Ecto neural progenitor cell (in vitro differentiated cells): ENCODE data around the gene CANX.
"Not testable (repeated sequence)": the region's sequence is repeated elsewhere in the genome, so short reads cannot be mapped to it uniquely, and the experiment has no call there.

Experiments used
- DNase-seq: peaks from one replicate; pipeline ENCODE4 v3.0.0-alpha.2; 2018; ENCODE audit warnings: low spot score

CANX gene

GRCh38 chr5:179697993-179698934 is 503 bp upstream of the CANX start:
- peak; percentile 99 for DNase-seq

GRCh38 chr5:179699616-179700237 is 960 bp downstream of the CANX start:
- no peak for DNase-seq

- DNase-seq = no peak
These were observed 1.7 kb downstream of the CANX start for GRCh38 chr5:179700401-179700918.

DNA sequence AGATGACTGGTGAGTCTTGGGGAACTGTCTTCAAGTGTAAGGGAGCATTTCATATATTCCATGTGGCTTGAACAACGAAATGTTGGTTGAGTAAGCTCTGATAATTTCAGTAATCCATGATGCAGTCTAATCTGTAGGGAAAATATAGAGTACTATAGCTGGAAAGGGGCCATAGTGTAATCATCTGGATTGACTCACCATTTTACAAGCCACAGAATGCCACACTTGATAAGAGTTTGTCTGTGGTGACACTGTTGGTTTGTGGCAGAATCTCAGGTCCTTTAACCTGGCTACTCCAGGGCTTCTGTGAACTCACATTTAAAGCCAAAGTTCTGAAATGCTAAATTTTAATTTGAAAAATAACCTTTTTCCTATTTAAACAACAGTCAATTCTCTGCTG is 17.5 kb downstream of the CANX start:
- no peak for DNase-seq

DNA sequence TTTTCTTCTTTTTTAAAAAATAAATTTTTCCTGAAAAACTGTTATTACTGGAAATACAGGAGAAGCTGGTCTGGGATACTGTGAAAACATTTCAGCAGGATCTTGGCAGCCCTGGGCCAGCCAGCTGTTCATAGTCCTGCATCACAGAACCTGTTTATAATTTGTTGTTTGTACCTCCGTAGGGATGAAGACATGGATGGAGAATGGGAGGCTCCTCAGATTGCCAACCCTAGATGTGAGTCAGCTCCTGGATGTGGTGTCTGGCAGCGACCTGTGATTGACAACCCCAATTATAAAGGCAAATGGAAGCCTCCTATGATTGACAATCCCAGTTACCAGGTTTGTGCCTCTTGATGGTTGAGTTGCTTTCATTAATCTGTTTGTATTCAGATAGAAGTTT is 21.5 kb downstream of the CANX start:
- no peak for DNase-seq

DNA sequence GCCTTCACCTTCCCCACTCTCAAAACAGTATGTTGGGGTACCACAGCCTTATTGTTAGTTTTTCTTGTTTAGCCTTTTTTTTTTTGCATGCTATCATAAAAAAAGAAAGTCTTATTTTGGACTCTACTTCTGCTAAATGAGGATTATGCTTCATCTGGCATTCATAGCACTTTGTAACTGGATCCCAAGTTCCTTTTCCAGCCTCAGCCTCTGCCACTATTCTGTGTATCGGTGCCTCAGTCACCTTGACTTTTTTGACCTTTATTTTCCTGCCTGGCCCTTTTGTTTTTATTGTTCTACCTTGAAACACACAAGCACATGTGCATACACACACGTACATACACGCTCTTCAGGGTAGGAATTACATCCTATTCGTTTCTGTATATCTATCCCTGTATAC is 25.4 kb downstream of the CANX start:
- no peak for DNase-seq

- DNase-seq = no peak
These were observed 28.3 kb downstream of the CANX start for GRCh38 chr5:179727106-179727505.

GRCh38 chr5:179729303-179729702 is 30.5 kb downstream of the CANX start:
- no peak for DNase-seq

DNA sequence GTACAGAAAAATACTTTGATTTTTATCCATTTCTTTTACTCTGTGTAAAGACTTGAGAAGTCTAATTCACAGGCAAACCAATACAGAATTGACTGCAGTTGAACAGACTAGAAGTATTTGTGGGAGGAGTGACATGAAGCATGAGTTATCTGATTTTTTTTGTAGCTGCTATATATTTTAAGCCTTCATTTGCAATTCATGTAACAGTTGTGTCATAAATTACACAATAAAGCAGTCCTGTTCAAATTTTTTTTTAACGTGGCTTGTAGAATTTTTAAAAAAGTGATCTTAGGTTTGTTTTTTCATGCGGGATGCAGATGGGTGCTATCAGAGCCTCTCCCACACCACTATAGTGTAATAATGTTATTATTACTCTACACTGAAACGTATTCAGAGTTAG is 31.0 kb downstream of the CANX start:
- no peak for DNase-seq

- DNase-seq = no peak
These were observed 31.6 kb downstream of the CANX start for GRCh38 chr5:179730356-179730755.

DNA sequence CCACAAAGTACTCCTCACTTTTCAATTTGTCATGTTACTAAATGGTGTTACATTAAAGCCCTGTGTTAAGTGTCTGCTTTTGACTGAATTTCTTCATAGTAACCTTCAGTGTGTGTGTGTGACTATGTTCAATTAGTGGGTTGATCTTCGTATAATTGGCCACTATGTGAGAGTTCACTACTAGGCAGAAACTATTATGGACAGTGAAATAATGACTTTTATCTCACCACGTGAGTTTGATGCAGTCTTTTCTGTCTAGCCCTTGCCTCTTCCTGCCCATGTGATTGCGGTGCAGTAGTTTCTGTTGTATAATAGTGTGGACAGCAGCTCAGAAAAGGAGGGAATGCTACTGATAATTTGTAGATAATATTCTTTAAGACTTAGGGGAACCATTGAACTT is 32.1 kb downstream of the CANX start:
- no peak for DNase-seq

GRCh38 chr5:179731791-179732411 is 33.1 kb downstream of the CANX start:
- DNase-seq = no peak

GRCh38 chr5:179732412-179732917 is 33.7 kb downstream of the CANX start, which contains the start of gene MAML1:
TSS of gene MAML1 (plus strand) at chr5:179732822. CDS start at chr5:179733113, 291 bp downstream.
- peak; percentile 100 for DNase-seq

DNA sequence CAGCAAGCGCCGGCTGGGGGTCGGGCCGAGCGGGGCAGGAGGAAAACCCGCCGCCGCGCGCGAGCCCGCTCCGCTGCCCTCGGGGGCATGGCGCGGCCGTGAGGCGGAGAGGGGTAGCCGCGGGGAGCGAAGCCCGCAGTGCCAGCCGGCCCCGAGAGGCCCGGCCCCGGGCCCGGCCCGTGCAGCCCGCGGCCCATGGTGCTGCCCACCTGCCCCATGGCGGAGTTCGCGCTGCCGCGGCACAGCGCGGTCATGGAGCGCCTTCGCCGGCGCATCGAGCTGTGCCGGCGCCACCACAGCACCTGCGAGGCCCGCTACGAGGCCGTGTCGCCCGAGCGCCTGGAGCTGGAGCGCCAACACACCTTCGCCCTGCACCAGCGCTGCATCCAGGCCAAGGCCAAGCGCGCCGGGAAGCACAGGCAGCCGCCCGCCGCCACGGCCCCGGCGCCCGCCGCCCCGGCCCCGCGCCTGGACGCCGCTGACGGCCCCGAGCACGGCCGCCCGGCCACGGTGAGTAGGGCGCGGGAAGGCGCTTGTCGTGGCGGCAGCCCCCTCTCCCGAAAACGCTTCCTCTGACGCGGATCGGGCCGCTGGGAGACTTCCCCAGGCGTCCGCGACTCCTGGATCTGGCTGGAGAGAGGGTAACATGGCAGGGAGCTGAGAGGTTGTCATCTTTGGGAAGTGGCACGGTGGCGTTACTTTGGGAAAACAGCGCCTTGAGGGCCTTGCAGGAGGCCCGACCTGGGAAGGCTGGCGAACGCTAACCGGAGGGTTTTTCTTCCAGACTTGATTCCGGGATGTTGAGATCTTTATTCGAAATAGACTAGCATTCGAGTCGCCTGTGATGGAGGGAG is 34.4 kb downstream of the CANX start:
- DNase-seq = peak; percentile 65

DNA sequence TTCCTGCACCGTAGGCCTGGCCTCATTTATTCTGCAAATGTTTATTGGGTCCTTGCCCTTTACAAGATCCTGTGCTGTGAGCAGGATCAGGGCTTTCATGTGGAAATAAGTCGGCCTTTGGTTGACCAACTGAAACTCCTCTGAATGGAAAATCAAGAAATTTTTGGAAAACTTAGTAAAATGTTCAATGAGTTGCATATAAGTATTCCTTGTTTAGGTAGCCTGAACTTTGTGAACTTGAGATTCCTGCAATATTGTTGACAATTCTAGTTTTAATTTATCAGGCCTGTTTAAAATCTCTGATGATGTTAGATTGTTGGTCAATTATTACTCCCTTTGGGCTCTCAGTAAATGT is 35.0 kb downstream of the CANX start:
- no peak for DNase-seq

- no peak for DNase-seq
These were observed 35.9 kb downstream of the CANX start for GRCh38 chr5:179734536-179735164.

GRCh38 chr5:179738742-179739141 is 40.0 kb downstream of the CANX start:
- DNase-seq = no peak

DNA sequence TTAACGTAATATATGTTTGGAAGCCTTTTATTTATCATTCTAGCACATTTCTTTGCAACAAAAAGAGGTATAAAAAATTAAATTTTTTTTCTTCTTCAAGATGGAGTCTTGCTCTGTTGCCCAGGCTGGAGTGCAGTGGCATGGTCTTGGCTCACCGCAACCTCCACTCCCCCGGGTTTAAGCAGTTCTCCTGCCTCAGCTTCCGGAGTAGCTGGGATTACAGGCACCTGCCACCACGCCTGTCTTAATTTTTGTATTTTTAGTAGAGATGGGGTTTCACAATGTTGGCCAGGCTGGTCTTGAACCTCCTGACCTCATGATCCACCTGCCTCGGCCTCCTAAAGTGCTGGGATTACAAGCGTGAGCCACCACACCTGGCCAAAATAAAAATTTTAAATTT is 45.3 kb downstream of the CANX start:
- not testable (repeated sequence) for DNase-seq

- DNase-seq = no peak
These were observed 48.1 kb downstream of the CANX start for GRCh38 chr5:179746872-179747271.

- no peak for DNase-seq
These were observed 49.0 kb downstream of the CANX start for GRCh38 chr5:179747811-179748210.

GRCh38 chr5:179749857-179750508 is 51.2 kb downstream of the CANX start:
- DNase-seq = no peak
